NT2/D1 (cell line): ENCODE data around the gene CDH13.

Experiments
- DNase-seq: peaks from one replicate; pipeline ENCODE4 v3.0.0-alpha.2; 2011; ENCODE audit warnings: low read depth, low spot score
- H3K27me3 ChIP-seq: 2 replicates; pipeline ENCODE4 v1.6.0; 2011; ENCODE audit warnings: mild to moderate bottlenecking; ENCODE audit not compliant: insufficient read length, insufficient read depth
- H3K36me3 ChIP-seq: 2 replicates; pipeline ENCODE4 v1.6.1; 2011; ENCODE audit warnings: mild to moderate bottlenecking, low read length, mixed read lengths; ENCODE audit not compliant: insufficient read depth, insufficient read length
- H3K4me1 ChIP-seq: 2 replicates; pipeline ENCODE4 v1.5.1; 2011; ENCODE audit not compliant: insufficient read depth, insufficient read length
- H3K4me3 ChIP-seq: 2 replicates; pipeline ENCODE4 v1.5.1; 2011; ENCODE audit warnings: low read depth; ENCODE audit not compliant: insufficient read length
- H3K9ac ChIP-seq: 2 replicates; pipeline ENCODE4 v1.6.0; 2011; ENCODE audit warnings: low read depth; ENCODE audit not compliant: insufficient read length
- H3K9me3 ChIP-seq: 2 replicates; pipeline ENCODE4 v1.5.1; 2011; ENCODE audit warnings: mild to moderate bottlenecking, low read length; ENCODE audit not compliant: insufficient read depth
- SUZ12 ChIP-seq: IDR thresholded peaks from 2 replicates; pipeline ENCODE4 v1.6.1; 2011; ENCODE audit not compliant: insufficient read length, insufficient read depth; ENCODE audit errors: extremely low read depth
- YY1 ChIP-seq: IDR thresholded peaks from 2 replicates; pipeline ENCODE4 v1.6.1; 2011; ENCODE audit not compliant: insufficient read length, insufficient read depth
- ZNF274 ChIP-seq: IDR thresholded peaks from 2 replicates; pipeline ENCODE4 v1.6.1; 2011; ENCODE audit warnings: mild to moderate bottlenecking, low read depth, low read length

The CDH13 gene

DNA sequence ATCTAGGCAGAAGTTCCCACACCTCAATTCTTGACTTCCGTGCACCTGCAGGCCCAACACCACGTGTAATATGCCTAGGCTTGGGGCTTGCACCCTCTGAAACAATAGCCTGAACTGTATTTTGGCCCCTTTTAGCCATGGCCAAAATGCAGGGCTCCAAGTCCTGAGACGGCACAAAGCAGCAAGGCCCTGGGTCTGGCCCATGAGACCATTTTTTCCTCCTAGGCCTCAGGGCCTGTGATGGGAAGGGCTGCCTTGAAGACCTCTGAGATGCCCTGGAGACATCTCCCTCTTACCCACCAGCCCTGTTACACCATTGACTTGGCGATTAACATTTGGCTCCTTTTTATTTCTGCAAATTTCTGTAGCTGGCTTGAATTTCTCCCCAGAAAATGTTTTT lies 238.6 kb downstream of the CDH13 start:
- H3K36me3 ChIP-seq: peaks cover 3% of the 10 kb centered on the region
- H3K4me1 ChIP-seq: no peaks in the 10 kb centered on the region
- no peak overlapping the region for H3K9ac ChIP-seq
- no peaks in the 10 kb centered on the region for H3K27me3 ChIP-seq
- H3K9me3 ChIP-seq: peaks cover 12% of the 10 kb centered on the region; the same call in 1 of the 2 replicates
- TF ChIP-seq SUZ12 (no peak), ZNF274 (no peak), YY1 (no peak)
- DNase-seq: no peak
- no peak overlapping the region for H3K4me3 ChIP-seq

DNA sequence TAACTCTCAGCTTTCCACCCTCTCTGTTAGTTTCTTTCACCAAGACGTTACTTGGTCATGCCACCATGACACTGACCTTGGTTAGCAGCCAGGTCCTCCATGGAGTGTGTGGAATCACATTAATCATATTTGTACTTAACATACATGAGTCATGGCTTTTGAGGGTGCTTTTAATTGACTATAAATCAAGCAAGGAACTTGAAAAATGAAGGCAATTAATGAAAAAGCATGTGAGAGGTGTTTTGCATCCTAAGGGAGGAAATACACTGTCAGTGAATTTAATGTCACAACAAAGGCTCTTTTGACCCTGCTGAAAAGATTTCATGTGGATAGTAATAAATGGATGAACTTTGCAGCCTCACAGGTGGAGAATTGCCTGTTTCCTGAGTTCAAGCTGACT lies 240.7 kb downstream of the CDH13 start:
- H3K4me1 ChIP-seq: no peaks in the 10 kb centered on the region
- no peak for DNase-seq
- TF ChIP-seq SUZ12: no peak
- H3K27me3 ChIP-seq: no peaks in the 10 kb centered on the region
- H3K36me3 ChIP-seq: peaks cover 3% of the 10 kb centered on the region
- H3K9ac ChIP-seq: no peak overlapping the region
- no peak overlapping the region for H3K4me3 ChIP-seq
- peaks cover 12% of the 10 kb centered on the region; the same call in 1 of the 2 replicates for H3K9me3 ChIP-seq

DNA sequence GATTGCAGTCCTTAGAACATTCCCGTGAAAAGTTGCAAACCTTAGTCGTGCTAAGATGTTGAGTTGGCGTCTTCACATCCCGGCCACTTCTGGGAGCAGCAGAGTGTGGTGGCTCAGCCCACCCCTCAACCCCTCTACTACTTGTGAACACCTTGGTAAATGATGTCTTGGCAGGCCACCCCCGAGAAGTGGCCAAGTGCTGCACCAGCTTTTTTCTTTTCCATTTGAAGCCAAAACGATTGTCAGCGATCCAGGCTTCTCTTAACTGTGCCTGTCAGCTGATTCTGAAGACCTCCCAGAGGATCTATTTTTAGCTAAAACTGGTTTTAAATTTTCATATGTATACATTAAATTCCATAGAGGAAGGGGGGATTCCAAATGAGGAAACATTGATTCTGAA lies 247.5 kb downstream of the CDH13 start:
- Histone ChIP-seq H3K4me3 (no peak overlapping the region), H3K9ac (no peak overlapping the region), H3K9me3 (no peaks in the 10 kb centered on the region), H3K4me1 (no peaks in the 10 kb centered on the region), H3K27me3 (no peaks in the 10 kb centered on the region), H3K36me3 (no peaks in the 10 kb centered on the region)
- DNase-seq: no peak
- no peak for TF ChIP-seq ZNF274
- TF ChIP-seq SUZ12: no peak

DNA sequence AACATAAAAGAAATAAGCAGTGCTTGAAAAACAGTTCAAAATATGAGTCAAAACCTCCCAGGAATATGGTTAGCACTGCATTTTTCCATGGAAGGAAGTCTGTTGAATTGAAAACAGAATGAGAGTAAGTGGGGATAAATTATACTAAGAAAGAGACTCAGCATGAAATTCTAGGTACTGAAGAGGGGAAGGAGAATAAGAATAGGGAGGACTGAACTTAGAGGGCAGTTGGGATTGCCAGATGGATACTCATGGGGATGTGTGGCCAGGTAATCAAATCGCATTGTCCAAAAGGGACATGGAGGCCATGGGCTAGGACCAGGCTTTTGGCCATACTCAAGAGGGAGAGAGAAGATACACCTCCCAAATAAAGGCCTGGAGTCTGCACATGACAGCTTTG lies 247.9 kb downstream of the CDH13 start:
- H3K9ac ChIP-seq: no peak overlapping the region
- no peak for DNase-seq
- no peaks in the 10 kb centered on the region for H3K4me1 ChIP-seq
- no peaks in the 10 kb centered on the region for H3K36me3 ChIP-seq
- H3K4me3 ChIP-seq: no peak overlapping the region
- H3K9me3 ChIP-seq: no peaks in the 10 kb centered on the region
- TF ChIP-seq SUZ12 (no peak), ZNF274 (no peak), YY1 (no peak)
- H3K27me3 ChIP-seq: no peaks in the 10 kb centered on the region

DNA sequence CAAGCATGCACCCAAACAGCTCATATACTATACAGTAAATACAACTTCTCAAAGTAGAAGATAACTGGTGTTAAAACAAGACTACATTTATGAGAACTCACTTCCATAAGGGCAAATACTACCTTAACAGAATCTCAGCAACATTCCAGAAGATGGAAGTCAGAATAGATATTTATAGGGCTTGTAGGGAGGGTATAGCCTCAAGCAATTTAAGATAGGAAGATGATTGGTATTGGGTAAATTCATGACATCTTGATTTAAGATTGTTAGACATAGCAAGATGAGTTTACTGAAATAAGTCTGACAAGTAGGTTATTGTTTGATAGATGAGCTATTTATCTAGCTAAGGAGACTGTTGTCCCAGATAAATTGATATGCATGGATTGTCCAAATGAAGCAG lies 250.2 kb downstream of the CDH13 start:
- no peaks in the 10 kb centered on the region for H3K27me3 ChIP-seq
- H3K9me3 ChIP-seq: no peaks in the 10 kb centered on the region
- TF ChIP-seq YY1 (no peak), SUZ12 (no peak), ZNF274 (no peak)
- no peak for DNase-seq
- no peak overlapping the region for H3K9ac ChIP-seq
- no peak overlapping the region for H3K4me3 ChIP-seq
- no peaks in the 10 kb centered on the region for H3K4me1 ChIP-seq
- H3K36me3 ChIP-seq: no peaks in the 10 kb centered on the region

DNA sequence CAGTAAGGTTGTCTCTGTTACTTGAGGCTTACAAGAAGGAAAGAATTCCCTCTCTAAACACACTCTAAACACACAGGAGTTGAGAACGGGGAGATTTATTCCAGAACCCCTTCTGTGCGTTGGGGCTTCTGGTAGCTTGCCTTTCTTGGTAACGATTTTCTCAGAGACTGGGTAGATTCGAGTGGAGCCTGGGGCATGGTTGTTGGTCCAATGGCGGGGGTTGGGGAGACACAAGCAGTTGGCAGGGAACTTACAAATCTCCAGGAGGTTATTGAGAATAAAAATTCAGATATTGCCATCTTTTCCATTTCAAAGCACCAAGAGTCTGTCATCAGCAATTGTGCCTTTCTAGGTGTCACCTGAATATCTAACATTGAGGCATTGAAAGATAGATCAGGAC lies 251.7 kb downstream of the CDH13 start:
- Histone ChIP-seq H3K9ac (no peak overlapping the region), H3K4me3 (no peak overlapping the region), H3K27me3 (no peaks in the 10 kb centered on the region), H3K36me3 (no peaks in the 10 kb centered on the region), H3K4me1 (no peaks in the 10 kb centered on the region), H3K9me3 (no peaks in the 10 kb centered on the region)
- TF ChIP-seq SUZ12 (no peak), YY1 (no peak), ZNF274 (no peak)
- no peak for DNase-seq

DNA sequence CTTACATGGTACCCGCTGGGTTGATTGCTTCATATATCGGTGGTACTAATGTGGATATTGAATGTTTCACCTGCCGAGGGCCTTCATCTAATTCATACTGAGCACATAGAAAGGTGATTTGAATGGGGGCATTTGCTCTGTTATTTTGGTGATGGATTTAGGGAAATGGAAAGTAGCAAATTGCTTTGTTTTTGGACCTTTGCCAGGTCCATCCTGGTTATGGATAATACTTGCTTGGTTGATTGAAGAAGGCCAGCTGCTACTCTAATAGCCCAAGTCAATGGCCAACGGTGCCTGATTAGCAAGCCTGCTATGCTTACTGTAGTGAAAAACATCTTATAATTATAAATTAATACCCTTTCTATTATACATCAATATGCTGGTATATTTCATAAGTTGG lies 253.6 kb downstream of the CDH13 start:
- no peaks in the 10 kb centered on the region for H3K9me3 ChIP-seq

DNA sequence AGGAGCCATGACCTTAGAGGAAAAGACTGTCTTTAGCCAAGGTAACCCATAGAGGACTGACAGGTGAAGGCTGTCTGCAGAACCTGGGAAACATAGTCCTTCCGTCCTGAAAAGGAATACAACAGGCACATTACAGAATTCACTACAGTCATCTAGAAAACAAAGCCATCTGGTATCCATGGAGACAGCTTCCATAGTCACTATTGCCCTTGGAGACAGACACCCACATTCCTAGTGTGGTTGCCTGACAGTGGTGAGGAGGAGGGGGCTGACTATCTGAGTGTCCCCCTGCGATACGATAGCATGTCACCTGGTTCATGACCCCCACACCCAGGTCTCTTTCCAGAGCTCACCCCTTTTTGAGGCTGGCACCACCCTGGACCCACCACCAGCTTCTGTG lies 254.7 kb downstream of the CDH13 start:
- Histone ChIP-seq H3K36me3 (no peaks in the 10 kb centered on the region), H3K9me3 (no peaks in the 10 kb centered on the region), H3K4me1 (no peaks in the 10 kb centered on the region), H3K9ac (no peak overlapping the region), H3K27me3 (no peaks in the 10 kb centered on the region), H3K4me3 (no peak overlapping the region)
- DNase-seq: no peak
- TF ChIP-seq YY1 (no peak), ZNF274 (no peak), SUZ12 (no peak)

More for the DNA sequence above, 253.6 kb downstream of the CDH13 start:
- Histone ChIP-seq H3K36me3 (no peaks in the 10 kb centered on the region), H3K4me3 (no peak overlapping the region), H3K9ac (no peak overlapping the region), H3K27me3 (no peaks in the 10 kb centered on the region), H3K4me1 (no peaks in the 10 kb centered on the region)
- DNase-seq: no peak
- no peak for TF ChIP-seq YY1
- no peak for TF ChIP-seq SUZ12
- no peak for TF ChIP-seq ZNF274
